OCI-LY3 (cell line): ENCODE measurements around the gene SMC1A.

Source experiments
- H2AFZ ChIP-seq: fragments of 200-600, 300-600 bp; shearing (Covaris generic); 2 replicates; pipeline ENCODE4 v1.6.0; 2014; ENCODE audit warnings: antibody characterized with exemption, low read depth, low read length
- H3K27ac ChIP-seq: fragments of 200-600, 300-600 bp; sonication (generic); 2 replicates; pipeline ENCODE4 v1.5.1; 2014; ENCODE audit warnings: mild to moderate bottlenecking, low read length, moderate library complexity, mixed read lengths
- H3K27me3 ChIP-seq: fragments of 200-600, 300-600 bp; sonication (generic); 2 replicates; pipeline ENCODE4 v1.6.1; 2014; ENCODE audit warnings: low read depth, low read length, mixed read lengths
- H3K36me3 ChIP-seq: fragments of 200-600, 300-600 bp; sonication (generic); replicated peaks from 2 replicates; pipeline ENCODE3; 2014; ENCODE audit warnings: low read depth, low read length, mixed read lengths
- H3K4me1 ChIP-seq: fragments of 300-600, 200-600 bp; sonication (generic); 2 replicates; pipeline ENCODE4 v1.6.1; 2014; ENCODE audit warnings: low read length, mixed read lengths
- H3K4me2 ChIP-seq: fragments of 200-600, 300-600 bp; sonication (generic); 2 replicates; pipeline ENCODE4 v1.6.1; 2014; ENCODE audit warnings: low read length, mixed read lengths
- H3K4me3 ChIP-seq: fragments of 300-600, 200-600 bp; sonication (generic); 2 replicates; pipeline ENCODE4 v1.5.1; 2014; ENCODE audit warnings: antibody characterized with exemption, mild to moderate bottlenecking, low read length, moderate library complexity
- H3K79me2 ChIP-seq: fragments of 300-600, 200-600 bp; shearing (Covaris generic); 2 replicates; pipeline ENCODE4 v1.6.1; 2014; ENCODE audit warnings: mild to moderate bottlenecking, low read length, mixed read lengths
- H3K9ac ChIP-seq: fragments of 300-600, 200-600 bp; shearing (Covaris generic); 2 replicates; pipeline ENCODE4 v1.6.0; 2014; ENCODE audit warnings: mild to moderate bottlenecking, low read length, moderate library complexity
- H3K9me3 ChIP-seq: fragments of 200-600, 300-600 bp; shearing (Covaris generic); 2 replicates; pipeline ENCODE4 v1.6.1; 2014; ENCODE audit warnings: low read length, mixed read lengths; ENCODE audit not compliant: insufficient read depth
- H4K20me1 ChIP-seq: fragments of 200-600, 300-600 bp; sonication (generic); 2 replicates; pipeline ENCODE4 v1.6.1; 2016; ENCODE audit warnings: low read length, mixed read lengths; ENCODE audit not compliant: insufficient read depth
- EZH2phosphoT487 ChIP-seq: fragments of 200-600 bp; shearing (Covaris generic); IDR thresholded peaks from 2 replicates; pipeline ENCODE4 v1.6.1; 2018; ENCODE audit warnings: antibody characterized with exemption, mixed run types, low read depth
- TF ChIP-seq, protein P1 (sequence below): fragments of 200-600, 300-600 bp; sonication (generic); IDR thresholded peaks from 2 replicates; pipeline ENCODE4 v1.5.1; 2014; ENCODE audit warnings: antibody characterized with exemption, low read length, low read depth

SMC1A gene

DNA sequence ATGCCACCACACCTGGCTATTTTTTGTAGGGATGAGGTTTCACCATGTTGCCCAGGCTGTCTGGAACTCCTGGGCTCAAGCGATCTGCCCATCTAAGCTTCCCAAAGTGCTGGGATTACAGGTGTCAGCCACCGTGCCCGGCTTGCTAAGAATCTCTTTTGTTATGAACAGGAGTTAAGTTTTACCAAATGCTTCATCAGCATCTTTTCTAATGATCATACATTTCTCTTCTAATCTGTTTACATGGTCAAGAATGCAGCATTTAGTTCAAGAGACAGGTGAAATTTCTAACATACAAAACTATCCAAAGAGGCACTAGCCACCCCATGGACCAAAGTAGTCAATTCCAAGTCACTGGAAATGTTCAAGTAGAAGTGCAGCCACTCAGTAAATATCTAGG is 88.6 kb downstream of the SMC1A start:
- H3K27me3 ChIP-seq = peaks cover 9% of the 10 kb centered on the region
- no peak overlapping the region for H3K4me2 ChIP-seq
- H3K79me2 ChIP-seq = no peaks in the 10 kb centered on the region
- no peaks in the 10 kb centered on the region for H4K20me1 ChIP-seq
- H3K9ac ChIP-seq = no peak overlapping the region
- no peak overlapping the region for H3K4me3 ChIP-seq
- no peaks in the 10 kb centered on the region for H3K36me3 ChIP-seq
- peaks cover 4% of the 10 kb centered on the region; the same call in 1 of the 2 replicates for H3K4me1 ChIP-seq
- no peaks in the 10 kb centered on the region for H3K9me3 ChIP-seq
- TF ChIP-seq, protein P1, sequence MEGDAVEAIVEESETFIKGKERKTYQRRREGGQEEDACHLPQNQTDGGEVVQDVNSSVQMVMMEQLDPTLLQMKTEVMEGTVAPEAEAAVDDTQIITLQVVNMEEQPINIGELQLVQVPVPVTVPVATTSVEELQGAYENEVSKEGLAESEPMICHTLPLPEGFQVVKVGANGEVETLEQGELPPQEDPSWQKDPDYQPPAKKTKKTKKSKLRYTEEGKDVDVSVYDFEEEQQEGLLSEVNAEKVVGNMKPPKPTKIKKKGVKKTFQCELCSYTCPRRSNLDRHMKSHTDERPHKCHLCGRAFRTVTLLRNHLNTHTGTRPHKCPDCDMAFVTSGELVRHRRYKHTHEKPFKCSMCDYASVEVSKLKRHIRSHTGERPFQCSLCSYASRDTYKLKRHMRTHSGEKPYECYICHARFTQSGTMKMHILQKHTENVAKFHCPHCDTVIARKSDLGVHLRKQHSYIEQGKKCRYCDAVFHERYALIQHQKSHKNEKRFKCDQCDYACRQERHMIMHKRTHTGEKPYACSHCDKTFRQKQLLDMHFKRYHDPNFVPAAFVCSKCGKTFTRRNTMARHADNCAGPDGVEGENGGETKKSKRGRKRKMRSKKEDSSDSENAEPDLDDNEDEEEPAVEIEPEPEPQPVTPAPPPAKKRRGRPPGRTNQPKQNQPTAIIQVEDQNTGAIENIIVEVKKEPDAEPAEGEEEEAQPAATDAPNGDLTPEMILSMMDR = no peak
- no peak for TF ChIP-seq EZH2phosphoT487
- H2AFZ ChIP-seq = no peak overlapping the region
- no peak overlapping the region for H3K27ac ChIP-seq

DNA sequence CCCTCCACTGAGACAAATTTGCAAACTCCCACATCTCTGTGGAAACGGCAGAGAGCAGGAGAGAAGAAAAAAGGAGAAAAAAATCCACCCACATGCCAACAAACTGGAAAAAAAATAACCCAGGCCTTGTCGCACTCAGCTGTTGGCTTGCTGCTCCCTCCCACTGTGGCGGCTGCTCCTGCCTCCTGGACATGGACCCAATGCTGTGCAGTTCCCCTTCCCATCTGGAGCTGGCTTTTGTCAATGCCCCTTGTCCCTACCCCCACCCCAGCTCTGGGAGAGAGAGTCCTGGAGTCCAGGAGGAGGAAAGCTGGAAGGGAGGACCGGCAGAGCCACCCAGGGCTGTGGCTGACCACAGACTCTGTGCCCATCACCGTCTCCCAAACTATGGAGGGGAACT is 90.2 kb downstream of the SMC1A start:
- Histone ChIP-seq H4K20me1 (no peaks in the 10 kb centered on the region), H3K4me1 (peaks cover 4% of the 10 kb centered on the region; the same call in 1 of the 2 replicates), H3K36me3 (no peaks in the 10 kb centered on the region), H3K79me2 (no peaks in the 10 kb centered on the region), H2AFZ (no peak overlapping the region), H3K9ac (no peak overlapping the region), H3K27me3 (peaks cover 13% of the 10 kb centered on the region), H3K4me3 (no peak overlapping the region), H3K4me2 (no peak overlapping the region), H3K27ac (no peak overlapping the region), H3K9me3 (no peaks in the 10 kb centered on the region)
- TF ChIP-seq EZH2phosphoT487 = no peak
- TF ChIP-seq, protein P1 = no peak

DNA sequence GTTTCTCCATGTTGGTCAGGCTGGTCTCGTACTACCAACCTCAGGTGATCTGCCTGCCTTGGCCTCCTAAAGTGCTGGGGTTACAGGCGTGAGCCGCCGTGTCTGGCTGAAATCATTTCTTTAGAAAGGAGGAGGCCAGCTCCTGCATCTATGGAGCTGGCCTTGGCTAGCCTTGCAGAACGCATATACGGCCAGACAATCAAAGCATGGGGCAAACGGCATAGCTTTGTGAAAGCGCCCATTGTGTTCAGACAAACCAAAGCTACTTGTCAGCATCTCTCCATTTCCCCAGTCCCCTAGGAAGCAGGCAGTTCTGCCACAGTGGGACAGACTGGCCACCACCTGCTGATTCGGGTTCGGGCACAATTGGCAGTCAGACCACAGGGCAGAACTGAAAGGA is 92.1 kb downstream of the SMC1A start:
- Histone ChIP-seq H3K9ac (no peak overlapping the region), H3K27ac (no peak overlapping the region), H3K4me3 (no peak overlapping the region), H3K9me3 (no peaks in the 10 kb centered on the region), H2AFZ (no peak overlapping the region), H3K4me1 (no peaks in the 10 kb centered on the region; the same call in 1 of the 2 replicates), H3K36me3 (no peaks in the 10 kb centered on the region), H3K79me2 (no peaks in the 10 kb centered on the region), H4K20me1 (no peaks in the 10 kb centered on the region), H3K27me3 (peaks cover 15% of the 10 kb centered on the region), H3K4me2 (no peak overlapping the region)
- TF ChIP-seq EZH2phosphoT487 = no peak
- TF ChIP-seq, protein P1 = no peak

DNA sequence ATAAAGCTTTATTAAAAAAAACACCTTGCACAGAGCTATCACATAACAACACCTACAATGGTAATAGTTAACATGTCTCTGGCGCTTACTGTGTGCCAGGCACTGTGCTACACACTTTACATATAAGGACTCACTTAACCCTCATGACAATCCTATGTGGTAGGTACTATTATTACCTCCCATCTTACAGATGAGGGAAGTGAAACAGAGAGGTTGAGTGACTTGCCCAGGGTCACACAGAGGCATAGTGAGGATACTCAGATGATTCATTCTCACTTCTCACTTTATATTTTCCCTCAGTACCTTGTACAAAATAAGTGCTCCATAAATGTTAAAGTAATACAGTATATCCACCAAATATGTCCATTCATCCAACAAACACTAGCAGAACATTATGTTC is 97.7 kb downstream of the SMC1A start:
- Histone ChIP-seq H3K27ac (no peak overlapping the region), H3K36me3 (no peaks in the 10 kb centered on the region), H3K27me3 (peaks cover 49% of the 10 kb centered on the region), H3K4me3 (no peak overlapping the region), H3K4me1 (peaks cover 13% of the 10 kb centered on the region), H2AFZ (no peak overlapping the region), H3K9me3 (no peaks in the 10 kb centered on the region), H3K4me2 (peak overlapping the region; percentile 22; the same call in 1 of the 2 replicates), H3K9ac (no peak overlapping the region), H3K79me2 (no peaks in the 10 kb centered on the region), H4K20me1 (no peaks in the 10 kb centered on the region)
- no peak for TF ChIP-seq EZH2phosphoT487
- TF ChIP-seq, protein P1 = no peak
